ENCODE results near the gene ST8SIA5. TPM values are rescaled to one million over a fixed set of nuclear protein-coding genes. Genes with fewer than 3 reads are reported as not detected.

Gene ST8SIA5
- total RNA-seq, 1 experiment from 2014 or later, result 5.4 TPM

DNA sequence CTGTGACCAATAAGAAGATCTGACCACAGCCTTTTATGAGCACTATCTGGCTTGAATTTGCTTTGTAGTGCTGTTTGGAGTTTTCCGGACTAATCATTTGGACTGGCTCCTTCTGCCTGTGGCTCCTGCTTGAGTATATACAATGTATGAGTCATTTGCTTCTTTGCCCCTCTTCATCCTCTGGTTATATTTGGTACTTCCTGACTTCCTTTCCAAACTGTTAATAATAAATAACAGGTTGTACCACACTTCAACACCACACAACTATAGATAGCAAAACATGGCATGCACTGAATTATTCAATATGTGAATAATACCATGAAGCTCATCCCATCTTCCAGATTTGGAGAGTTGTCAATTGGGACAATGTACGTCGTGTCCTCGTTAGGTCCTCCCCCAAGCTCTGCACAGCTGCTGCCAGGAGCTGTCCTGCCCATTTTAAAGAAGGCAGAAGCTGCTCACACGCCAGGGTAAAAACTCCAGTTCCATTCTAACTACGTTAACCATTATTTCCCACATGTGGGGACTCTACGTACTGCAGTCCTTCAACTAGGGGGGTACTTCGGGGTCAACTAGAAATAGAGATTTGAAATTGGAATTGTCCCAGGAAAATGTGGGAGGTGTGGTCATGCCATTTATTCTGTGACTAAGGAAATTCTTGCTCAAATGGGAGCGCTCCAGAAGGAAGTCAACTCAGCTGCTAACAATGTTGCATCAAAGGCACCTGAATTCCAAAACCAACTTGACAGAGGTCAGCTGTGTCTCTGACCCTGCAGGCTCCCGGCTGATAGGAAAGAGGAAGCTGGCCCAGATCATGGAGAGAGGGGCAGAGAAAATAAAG is 38.1 kb downstream of the ST8SIA5 start:
- ChIA-PET CTCF (no interaction called here), POLR2A (no interaction called here)
- no peaks in the 10 kb centered on the region for H3K9me3 Mint-ChIP-seq
- H3K4me3 Mint-ChIP-seq, result no peak overlapping the region
- no peaks in the 10 kb centered on the region; the same call in 1 of the 2 replicates for H3K27me3 Mint-ChIP-seq (ENCODE audit: low read depth)
- H3K27ac Mint-ChIP-seq, result no peak overlapping the region
- no peak for DNase-seq (ENCODE audit: low spot score)
- no peak for ATAC-seq
- H3K36me3 Mint-ChIP-seq, result no peaks in the 10 kb centered on the region
- H3K4me1 Mint-ChIP-seq, result peaks cover 16% of the 10 kb centered on the region
- TF ChIP-seq, protein P1, sequence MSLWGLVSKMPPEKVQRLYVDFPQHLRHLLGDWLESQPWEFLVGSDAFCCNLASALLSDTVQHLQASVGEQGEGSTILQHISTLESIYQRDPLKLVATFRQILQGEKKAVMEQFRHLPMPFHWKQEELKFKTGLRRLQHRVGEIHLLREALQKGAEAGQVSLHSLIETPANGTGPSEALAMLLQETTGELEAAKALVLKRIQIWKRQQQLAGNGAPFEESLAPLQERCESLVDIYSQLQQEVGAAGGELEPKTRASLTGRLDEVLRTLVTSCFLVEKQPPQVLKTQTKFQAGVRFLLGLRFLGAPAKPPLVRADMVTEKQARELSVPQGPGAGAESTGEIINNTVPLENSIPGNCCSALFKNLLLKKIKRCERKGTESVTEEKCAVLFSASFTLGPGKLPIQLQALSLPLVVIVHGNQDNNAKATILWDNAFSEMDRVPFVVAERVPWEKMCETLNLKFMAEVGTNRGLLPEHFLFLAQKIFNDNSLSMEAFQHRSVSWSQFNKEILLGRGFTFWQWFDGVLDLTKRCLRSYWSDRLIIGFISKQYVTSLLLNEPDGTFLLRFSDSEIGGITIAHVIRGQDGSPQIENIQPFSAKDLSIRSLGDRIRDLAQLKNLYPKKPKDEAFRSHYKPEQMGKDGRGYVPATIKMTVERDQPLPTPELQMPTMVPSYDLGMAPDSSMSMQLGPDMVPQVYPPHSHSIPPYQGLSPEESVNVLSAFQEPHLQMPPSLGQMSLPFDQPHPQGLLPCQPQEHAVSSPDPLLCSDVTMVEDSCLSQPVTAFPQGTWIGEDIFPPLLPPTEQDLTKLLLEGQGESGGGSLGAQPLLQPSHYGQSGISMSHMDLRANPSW (CRISPR knock-in tag; conservative IDR thresholded peaks at IDR 0.05; ENCODE audit: low read depth), result no peak
- TF ChIP-seq NFE2L1 (CRISPR knock-in tag; IDR thresholded peaks at IDR 0.05) (no peak), HMGA2 (CRISPR knock-in tag; IDR thresholded peaks at IDR 0.05) (no peak), OVOL2 (CRISPR knock-in tag; IDR thresholded peaks at IDR 0.05; ENCODE audit: borderline replicate concordance) (no peak), KAT7 (CRISPR knock-in tag; IDR thresholded peaks at IDR 0.05; ENCODE audit: borderline replicate concordance) (no peak), USF2 (CRISPR knock-in tag; IDR thresholded peaks at IDR 0.05) (no peak), CREB1 (CRISPR knock-in tag; IDR thresholded peaks at IDR 0.05) (no peak), SMAD3 (CRISPR knock-in tag; IDR thresholded peaks at IDR 0.05; ENCODE audit: borderline replicate concordance) (no peak)
- TF ChIP-seq, protein P2, sequence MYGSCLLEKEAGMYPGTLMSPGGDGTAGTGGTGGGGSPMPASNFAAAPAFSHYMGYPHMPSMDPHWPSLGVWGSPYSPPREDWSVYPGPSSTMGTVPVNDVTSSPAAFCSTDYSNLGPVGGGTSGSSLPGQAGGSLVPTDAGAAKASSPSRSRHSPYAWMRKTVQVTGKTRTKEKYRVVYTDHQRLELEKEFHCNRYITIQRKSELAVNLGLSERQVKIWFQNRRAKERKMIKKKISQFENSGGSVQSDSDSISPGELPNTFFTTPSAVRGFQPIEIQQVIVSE (CRISPR knock-in tag; IDR thresholded peaks at IDR 0.05; ENCODE audit: borderline replicate concordance), result no peak
- TF ChIP-seq, protein P3, sequence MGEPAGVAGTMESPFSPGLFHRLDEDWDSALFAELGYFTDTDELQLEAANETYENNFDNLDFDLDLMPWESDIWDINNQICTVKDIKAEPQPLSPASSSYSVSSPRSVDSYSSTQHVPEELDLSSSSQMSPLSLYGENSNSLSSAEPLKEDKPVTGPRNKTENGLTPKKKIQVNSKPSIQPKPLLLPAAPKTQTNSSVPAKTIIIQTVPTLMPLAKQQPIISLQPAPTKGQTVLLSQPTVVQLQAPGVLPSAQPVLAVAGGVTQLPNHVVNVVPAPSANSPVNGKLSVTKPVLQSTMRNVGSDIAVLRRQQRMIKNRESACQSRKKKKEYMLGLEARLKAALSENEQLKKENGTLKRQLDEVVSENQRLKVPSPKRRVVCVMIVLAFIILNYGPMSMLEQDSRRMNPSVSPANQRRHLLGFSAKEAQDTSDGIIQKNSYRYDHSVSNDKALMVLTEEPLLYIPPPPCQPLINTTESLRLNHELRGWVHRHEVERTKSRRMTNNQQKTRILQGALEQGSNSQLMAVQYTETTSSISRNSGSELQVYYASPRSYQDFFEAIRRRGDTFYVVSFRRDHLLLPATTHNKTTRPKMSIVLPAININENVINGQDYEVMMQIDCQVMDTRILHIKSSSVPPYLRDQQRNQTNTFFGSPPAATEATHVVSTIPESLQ (CRISPR knock-in tag; IDR thresholded peaks at IDR 0.05), result no peak
- TF ChIP-seq, protein P4, sequence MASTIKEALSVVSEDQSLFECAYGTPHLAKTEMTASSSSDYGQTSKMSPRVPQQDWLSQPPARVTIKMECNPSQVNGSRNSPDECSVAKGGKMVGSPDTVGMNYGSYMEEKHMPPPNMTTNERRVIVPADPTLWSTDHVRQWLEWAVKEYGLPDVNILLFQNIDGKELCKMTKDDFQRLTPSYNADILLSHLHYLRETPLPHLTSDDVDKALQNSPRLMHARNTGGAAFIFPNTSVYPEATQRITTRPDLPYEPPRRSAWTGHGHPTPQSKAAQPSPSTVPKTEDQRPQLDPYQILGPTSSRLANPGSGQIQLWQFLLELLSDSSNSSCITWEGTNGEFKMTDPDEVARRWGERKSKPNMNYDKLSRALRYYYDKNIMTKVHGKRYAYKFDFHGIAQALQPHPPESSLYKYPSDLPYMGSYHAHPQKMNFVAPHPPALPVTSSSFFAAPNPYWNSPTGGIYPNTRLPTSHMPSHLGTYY (CRISPR knock-in tag; IDR thresholded peaks at IDR 0.05), result no peak
- TF ChIP-seq, protein P5, sequence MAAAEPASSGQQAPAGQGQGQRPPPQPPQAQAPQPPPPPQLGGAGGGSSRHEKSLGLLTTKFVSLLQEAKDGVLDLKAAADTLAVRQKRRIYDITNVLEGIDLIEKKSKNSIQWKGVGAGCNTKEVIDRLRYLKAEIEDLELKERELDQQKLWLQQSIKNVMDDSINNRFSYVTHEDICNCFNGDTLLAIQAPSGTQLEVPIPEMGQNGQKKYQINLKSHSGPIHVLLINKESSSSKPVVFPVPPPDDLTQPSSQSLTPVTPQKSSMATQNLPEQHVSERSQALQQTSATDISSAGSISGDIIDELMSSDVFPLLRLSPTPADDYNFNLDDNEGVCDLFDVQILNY (CRISPR knock-in tag; IDR thresholded peaks at IDR 0.05), result no peak

DNA sequence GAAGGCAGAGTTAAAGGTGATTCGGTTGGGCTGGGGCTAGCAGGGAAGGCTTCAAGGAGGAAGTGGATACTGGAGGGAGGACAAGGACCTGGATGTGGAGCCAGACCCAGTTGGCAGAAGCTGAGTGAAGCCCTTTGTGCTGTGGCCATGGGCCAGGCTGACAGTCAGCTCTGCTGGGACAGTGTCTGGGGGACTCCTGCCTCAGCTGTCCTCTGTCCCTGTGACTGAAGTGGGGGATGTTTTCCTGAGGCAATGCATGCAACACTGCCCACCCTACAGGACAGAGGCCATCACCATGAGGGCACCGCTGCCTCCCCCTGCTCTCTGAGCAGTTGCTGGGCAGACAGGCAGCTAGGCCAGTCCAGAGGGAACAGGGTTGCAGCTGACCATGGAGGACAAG is 40.0 kb downstream of the ST8SIA5 start:
- H3K27ac Mint-ChIP-seq, result no peak overlapping the region
- POLR2A ChIA-PET, result no interaction called here
- ATAC-seq, result no peak
- TF ChIP-seq EMX1 (CRISPR knock-in tag; IDR thresholded peaks at IDR 0.05), result no peak
- no peak for TF ChIP-seq ZNF423 (CRISPR knock-in tag; IDR thresholded peaks at IDR 0.05)
- TF ChIP-seq, protein P6, sequence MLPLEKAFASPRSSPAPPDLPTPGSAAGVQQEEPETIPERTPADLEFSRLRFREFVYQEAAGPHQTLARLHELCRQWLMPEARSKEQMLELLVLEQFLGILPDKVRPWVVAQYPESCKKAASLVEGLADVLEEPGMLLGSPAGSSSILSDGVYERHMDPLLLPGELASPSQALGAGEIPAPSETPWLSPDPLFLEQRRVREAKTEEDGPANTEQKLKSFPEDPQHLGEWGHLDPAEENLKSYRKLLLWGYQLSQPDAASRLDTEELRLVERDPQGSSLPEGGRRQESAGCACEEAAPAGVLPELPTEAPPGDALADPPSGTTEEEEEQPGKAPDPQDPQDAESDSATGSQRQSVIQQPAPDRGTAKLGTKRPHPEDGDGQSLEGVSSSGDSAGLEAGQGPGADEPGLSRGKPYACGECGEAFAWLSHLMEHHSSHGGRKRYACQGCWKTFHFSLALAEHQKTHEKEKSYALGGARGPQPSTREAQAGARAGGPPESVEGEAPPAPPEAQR (CRISPR knock-in tag; IDR thresholded peaks at IDR 0.05), result no peak
- no peak for TF ChIP-seq ZNF396 (CRISPR knock-in tag; IDR thresholded peaks at IDR 0.05; ENCODE audit: borderline replicate concordance)
- TF ChIP-seq, protein P7, sequence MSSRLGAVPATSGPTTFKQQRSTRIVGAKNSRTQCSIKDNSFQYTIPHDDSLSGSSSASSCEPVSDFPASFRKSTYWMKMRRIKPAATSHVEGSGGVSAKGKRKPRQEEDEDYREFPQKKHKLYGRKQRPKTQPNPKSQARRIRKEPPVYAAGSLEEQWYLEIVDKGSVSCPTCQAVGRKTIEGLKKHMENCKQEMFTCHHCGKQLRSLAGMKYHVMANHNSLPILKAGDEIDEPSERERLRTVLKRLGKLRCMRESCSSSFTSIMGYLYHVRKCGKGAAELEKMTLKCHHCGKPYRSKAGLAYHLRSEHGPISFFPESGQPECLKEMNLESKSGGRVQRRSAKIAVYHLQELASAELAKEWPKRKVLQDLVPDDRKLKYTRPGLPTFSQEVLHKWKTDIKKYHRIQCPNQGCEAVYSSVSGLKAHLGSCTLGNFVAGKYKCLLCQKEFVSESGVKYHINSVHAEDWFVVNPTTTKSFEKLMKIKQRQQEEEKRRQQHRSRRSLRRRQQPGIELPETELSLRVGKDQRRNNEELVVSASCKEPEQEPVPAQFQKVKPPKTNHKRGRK (CRISPR knock-in tag; IDR thresholded peaks at IDR 0.05; ENCODE audit: borderline replicate concordance), result no peak
- no peak for TF ChIP-seq KAT7 (CRISPR knock-in tag; IDR thresholded peaks at IDR 0.05; ENCODE audit: borderline replicate concordance)
- TF ChIP-seq NFE2L1 (CRISPR knock-in tag; IDR thresholded peaks at IDR 0.05), result no peak
- TF ChIP-seq SOX15 (CRISPR knock-in tag; IDR thresholded peaks at IDR 0.05), result no peak
- TF ChIP-seq, protein P8, sequence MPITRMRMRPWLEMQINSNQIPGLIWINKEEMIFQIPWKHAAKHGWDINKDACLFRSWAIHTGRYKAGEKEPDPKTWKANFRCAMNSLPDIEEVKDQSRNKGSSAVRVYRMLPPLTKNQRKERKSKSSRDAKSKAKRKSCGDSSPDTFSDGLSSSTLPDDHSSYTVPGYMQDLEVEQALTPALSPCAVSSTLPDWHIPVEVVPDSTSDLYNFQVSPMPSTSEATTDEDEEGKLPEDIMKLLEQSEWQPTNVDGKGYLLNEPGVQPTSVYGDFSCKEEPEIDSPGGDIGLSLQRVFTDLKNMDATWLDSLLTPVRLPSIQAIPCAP (CRISPR knock-in tag; IDR thresholded peaks at IDR 0.05), result no peak
- no peak for TF ChIP-seq TEAD4 (CRISPR knock-in tag; IDR thresholded peaks at IDR 0.05)

More for the DNA sequence above, 40.0 kb downstream of the ST8SIA5 start:
- no peak for DNase-seq (ENCODE audit: low spot score)
- CTCF ChIA-PET, result no interaction called here
- no peaks in the 10 kb centered on the region for H3K36me3 Mint-ChIP-seq
- no peaks in the 10 kb centered on the region for H3K27me3 Mint-ChIP-seq (ENCODE audit: low read depth)
- H3K4me1 Mint-ChIP-seq, result peaks cover 16% of the 10 kb centered on the region
- no peaks in the 10 kb centered on the region for H3K9me3 Mint-ChIP-seq
- no peak overlapping the region for H3K4me3 Mint-ChIP-seq
